Measurements from ENCODE around the gene CHD6. TPM values are rescaled to one million over a fixed set of nuclear protein-coding genes. Genes with fewer than 3 reads are reported as not detected.

CHD6 gene
- total RNA-seq, 1 experiment from 2014 or later: 46.7 TPM

DNA sequence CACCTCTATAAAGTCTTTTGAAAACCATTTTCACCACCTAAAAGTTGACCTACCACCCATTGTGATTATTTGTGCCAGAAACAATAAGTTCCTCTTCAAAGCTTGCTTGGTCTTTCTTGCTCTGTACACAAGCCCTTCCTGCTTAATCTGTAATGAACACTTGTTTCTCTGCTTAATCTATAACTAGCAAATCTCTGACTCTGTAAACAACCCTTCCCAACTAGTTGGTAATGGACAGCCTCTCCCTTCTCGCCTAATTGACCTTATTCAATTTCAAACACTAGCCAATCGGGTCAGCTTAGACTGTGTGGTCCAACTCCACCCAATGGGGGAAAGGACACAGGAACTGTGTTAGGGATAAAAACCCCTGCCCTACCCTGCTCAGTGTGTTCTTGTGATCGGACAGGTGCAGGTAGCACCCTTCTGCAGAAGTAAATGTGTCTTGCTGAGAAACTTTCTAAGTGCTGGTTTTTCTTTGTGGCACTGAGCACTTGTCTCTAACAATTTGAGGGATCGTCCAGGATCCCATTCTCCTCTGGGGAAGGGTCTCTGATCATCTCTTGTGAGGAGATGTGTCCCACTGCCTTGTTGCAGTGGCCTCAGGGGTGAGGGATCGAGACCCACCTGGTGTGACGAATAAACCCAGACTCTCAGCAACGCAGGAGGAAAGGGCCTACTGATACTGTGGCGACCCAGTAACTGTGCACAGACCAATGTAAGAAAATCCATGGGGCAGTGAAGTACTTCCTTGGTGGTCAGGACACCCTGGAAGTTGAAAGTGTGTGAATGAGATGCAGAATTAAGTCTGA lies 23.5 kb downstream of the CHD6 start:
- H3K4me1 ChIP-seq (ENCODE audit: insufficient read depth, low read length, poor library complexity, severe bottlenecking): no peaks in the 10 kb centered on the region
- H3K36me3 ChIP-seq (ENCODE audit: insufficient read depth, low read length, poor library complexity, severe bottlenecking): no peaks in the 10 kb centered on the region
- no peaks in the 10 kb centered on the region for H3K27me3 ChIP-seq (replicated peaks; ENCODE audit: insufficient read depth, low read depth, low read length, poor library complexity)
- H3K9me3 ChIP-seq (ENCODE audit: low read depth, low read length, poor library complexity, severe bottlenecking): peaks cover 41% of the 10 kb centered on the region
- ChIA-PET POLR2A (ENCODE audit: low non-redundant PET) (no interaction called here), CTCF (no interaction called here)
- no peak for DNase-seq (ENCODE audit: low spot score)
- H3K4me3 ChIP-seq (ENCODE audit: low read depth, low read length, poor library complexity, severe bottlenecking): no peak overlapping the region
- TF ChIP-seq, protein P1, sequence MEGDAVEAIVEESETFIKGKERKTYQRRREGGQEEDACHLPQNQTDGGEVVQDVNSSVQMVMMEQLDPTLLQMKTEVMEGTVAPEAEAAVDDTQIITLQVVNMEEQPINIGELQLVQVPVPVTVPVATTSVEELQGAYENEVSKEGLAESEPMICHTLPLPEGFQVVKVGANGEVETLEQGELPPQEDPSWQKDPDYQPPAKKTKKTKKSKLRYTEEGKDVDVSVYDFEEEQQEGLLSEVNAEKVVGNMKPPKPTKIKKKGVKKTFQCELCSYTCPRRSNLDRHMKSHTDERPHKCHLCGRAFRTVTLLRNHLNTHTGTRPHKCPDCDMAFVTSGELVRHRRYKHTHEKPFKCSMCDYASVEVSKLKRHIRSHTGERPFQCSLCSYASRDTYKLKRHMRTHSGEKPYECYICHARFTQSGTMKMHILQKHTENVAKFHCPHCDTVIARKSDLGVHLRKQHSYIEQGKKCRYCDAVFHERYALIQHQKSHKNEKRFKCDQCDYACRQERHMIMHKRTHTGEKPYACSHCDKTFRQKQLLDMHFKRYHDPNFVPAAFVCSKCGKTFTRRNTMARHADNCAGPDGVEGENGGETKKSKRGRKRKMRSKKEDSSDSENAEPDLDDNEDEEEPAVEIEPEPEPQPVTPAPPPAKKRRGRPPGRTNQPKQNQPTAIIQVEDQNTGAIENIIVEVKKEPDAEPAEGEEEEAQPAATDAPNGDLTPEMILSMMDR (conservative IDR thresholded peaks at IDR 0.05; ENCODE audit: low read depth, low read length): no peak
- no peak for TF ChIP-seq EZH2 (IDR thresholded peaks at IDR 0.05; ENCODE audit: borderline replicate concordance, low read depth, low read length, poor library complexity, severe bottlenecking)
- no peak overlapping the region for H3K27ac ChIP-seq (ENCODE audit: low read depth, low read length, poor library complexity, severe bottlenecking)
- BruUV-seq (replicated peaks): no TSS peak
- intact Hi-C loops (cut with micrococcal nuclease; ENCODE audit: unreplicated experiment): no loop called here

DNA sequence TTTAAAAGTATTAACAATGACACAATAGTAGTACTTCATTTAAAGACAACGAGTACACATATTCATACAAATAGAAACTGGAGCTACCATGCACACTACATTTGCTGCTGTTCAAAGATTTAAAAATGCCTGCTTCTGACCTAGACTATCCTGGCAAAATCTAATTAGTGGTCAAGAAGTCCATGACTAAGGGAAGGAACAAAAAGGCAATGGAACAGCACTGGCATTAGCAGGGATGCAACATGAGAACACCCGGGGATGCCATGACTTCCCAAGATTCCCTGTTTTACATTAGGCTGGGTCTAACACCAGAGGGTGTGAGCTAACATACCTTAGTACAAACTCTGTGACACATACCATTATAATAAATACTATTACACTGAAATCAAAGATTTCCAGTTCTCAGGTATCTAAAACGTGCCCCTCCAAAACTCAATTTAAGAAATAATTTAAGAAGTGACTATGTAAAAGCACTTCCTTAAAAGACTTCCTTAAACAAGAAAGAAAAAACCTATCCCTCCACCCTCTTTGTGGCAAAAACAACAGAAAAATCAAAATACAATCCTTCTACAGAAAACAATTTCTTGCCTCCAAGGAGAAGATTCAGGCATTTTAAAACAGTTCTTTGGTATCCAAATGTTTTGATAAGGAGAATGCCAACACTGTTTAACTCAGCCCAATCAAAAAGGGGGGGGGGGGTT lies 25.5 kb downstream of the CHD6 start:
- TF ChIP-seq, protein P1 (conservative IDR thresholded peaks at IDR 0.05; ENCODE audit: low read depth, low read length): no peak
- TF ChIP-seq EZH2 (IDR thresholded peaks at IDR 0.05; ENCODE audit: borderline replicate concordance, low read depth, low read length, poor library complexity, severe bottlenecking): no peak

DNA sequence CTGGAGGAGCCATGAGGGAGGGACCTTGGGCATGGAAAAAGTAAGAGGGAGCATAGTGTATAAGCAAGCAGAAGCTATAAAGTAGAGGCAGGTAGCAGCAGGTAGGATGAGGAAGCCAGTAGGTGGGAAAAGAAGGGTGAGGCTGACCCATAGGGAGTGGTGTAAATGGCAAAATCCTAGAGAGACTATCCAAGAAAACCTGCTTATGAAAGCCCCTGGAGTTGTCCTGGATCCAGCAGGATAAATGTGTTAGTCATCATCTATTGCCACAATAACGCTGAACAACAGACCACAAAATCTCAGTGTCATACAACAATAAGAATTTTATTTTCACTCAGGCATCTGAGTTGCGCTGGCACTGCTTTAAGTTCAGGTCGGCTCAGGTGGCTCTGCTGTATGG lies 30.2 kb downstream of the CHD6 start:
- DNase-seq (ENCODE audit: low spot score): no peak
- peaks cover 21% of the 10 kb centered on the region for H3K9me3 ChIP-seq (ENCODE audit: low read depth, low read length, poor library complexity, severe bottlenecking)
- no TSS peak for BruUV-seq (replicated peaks)
- TF ChIP-seq EZH2 (IDR thresholded peaks at IDR 0.05; ENCODE audit: borderline replicate concordance, low read depth, low read length, poor library complexity, severe bottlenecking): no peak
- TF ChIP-seq, protein P1 (conservative IDR thresholded peaks at IDR 0.05; ENCODE audit: low read depth, low read length): no peak
- POLR2A ChIA-PET (ENCODE audit: low non-redundant PET): no interaction called here
- H3K27ac ChIP-seq (ENCODE audit: low read depth, low read length, poor library complexity, severe bottlenecking): no peak overlapping the region
- intact Hi-C loops (cut with micrococcal nuclease; ENCODE audit: unreplicated experiment): no loop called here
- no peaks in the 10 kb centered on the region for H3K4me1 ChIP-seq (ENCODE audit: insufficient read depth, low read length, poor library complexity, severe bottlenecking)
- CTCF ChIA-PET: no interaction called here
- no peak overlapping the region for H3K4me3 ChIP-seq (ENCODE audit: low read depth, low read length, poor library complexity, severe bottlenecking)
- H3K36me3 ChIP-seq (ENCODE audit: insufficient read depth, low read length, poor library complexity, severe bottlenecking): no peaks in the 10 kb centered on the region
- no peaks in the 10 kb centered on the region for H3K27me3 ChIP-seq (replicated peaks; ENCODE audit: insufficient read depth, low read depth, low read length, poor library complexity)

More for the DNA sequence above, 25.5 kb downstream of the CHD6 start:
- CTCF ChIA-PET: no interaction called here
- no peak for DNase-seq (ENCODE audit: low spot score)
- Histone ChIP-seq H3K4me1 (ENCODE audit: insufficient read depth, low read length, poor library complexity, severe bottlenecking) (no peaks in the 10 kb centered on the region), H3K36me3 (ENCODE audit: insufficient read depth, low read length, poor library complexity, severe bottlenecking) (no peaks in the 10 kb centered on the region), H3K4me3 (ENCODE audit: low read depth, low read length, poor library complexity, severe bottlenecking) (no peak overlapping the region), H3K27ac (ENCODE audit: low read depth, low read length, poor library complexity, severe bottlenecking) (no peak overlapping the region), H3K27me3 (replicated peaks; ENCODE audit: insufficient read depth, low read depth, low read length, poor library complexity) (no peaks in the 10 kb centered on the region), H3K9me3 (ENCODE audit: low read depth, low read length, poor library complexity, severe bottlenecking) (peaks cover 29% of the 10 kb centered on the region)
- intact Hi-C loops (cut with micrococcal nuclease; ENCODE audit: unreplicated experiment): no loop called here
- no TSS peak for BruUV-seq (replicated peaks)
- POLR2A ChIA-PET (ENCODE audit: low non-redundant PET): no interaction called here

Data from A673 (cell line).